Hepatocyte (in vitro differentiated cells): ENCODE results near the gene ENOX1. TPM values are rescaled to one million over a fixed set of nuclear protein-coding genes. Genes with fewer than 3 reads are reported as not detected.

Source experiments
- DNase-seq: peaks from one replicate; pipeline ENCODE4 v3.0.0-alpha.2; 2016; ENCODE audit warnings: low spot score
- H2AFZ ChIP-seq: fragments of 200-600 bp; sonication (generic); 2 replicates; pipeline ENCODE4 v1.6.0; 2016; ENCODE audit warnings: antibody characterized with exemption, mild to moderate bottlenecking
- H3K27ac ChIP-seq: fragments of 200-600 bp; sonication (generic); 2 replicates; pipeline ENCODE4 v1.5.1; 2016; ENCODE audit warnings: mild to moderate bottlenecking
- H3K27me3 ChIP-seq: fragments of 200-600 bp; sonication (generic); 2 replicates; pipeline ENCODE4 v1.6.1; 2016
- H3K36me3 ChIP-seq: fragments of 200-600 bp; sonication (generic); replicated peaks from 2 replicates; pipeline ENCODE4 v1.5.1; 2016; ENCODE audit warnings: low read depth; ENCODE audit not compliant: insufficient read depth
- H3K4me1 ChIP-seq: fragments of 200-600 bp; sonication (generic); 2 replicates; pipeline ENCODE4 v1.5.1; 2016; ENCODE audit warnings: mild to moderate bottlenecking, moderate library complexity; ENCODE audit not compliant: insufficient read depth
- H3K4me2 ChIP-seq: fragments of 200-600 bp; sonication (generic); 2 replicates; pipeline ENCODE4 v1.6.0; 2016
- H3K4me3 ChIP-seq: fragments of 200-600 bp; sonication (generic); 2 replicates; pipeline ENCODE4 v1.5.1; 2016; ENCODE audit warnings: mild to moderate bottlenecking
- H3K79me2 ChIP-seq: fragments of 200-600 bp; sonication (generic); 2 replicates; pipeline ENCODE4 v1.6.0; 2017; ENCODE audit warnings: mild to moderate bottlenecking
- H3K9me2 ChIP-seq: fragments of 200-600 bp; sonication (generic); replicated peaks from 2 replicates; pipeline ENCODE4 v1.6.0; 2017; ENCODE audit warnings: mild to moderate bottlenecking; ENCODE audit not compliant: insufficient read depth
- H3K9me3 ChIP-seq: fragments of 200-600 bp; sonication (generic); 2 replicates; pipeline ENCODE4 v1.5.1; 2016; ENCODE audit warnings: low read depth, mild to moderate bottlenecking
- H4K20me1 ChIP-seq: fragments of 200-600 bp; sonication (generic); 2 replicates; pipeline ENCODE4 v1.6.0; 2016; ENCODE audit warnings: mild to moderate bottlenecking; ENCODE audit not compliant: insufficient read depth, poor library complexity, severe bottlenecking
- CTCF ChIP-seq: fragments of 200-600 bp; sonication (generic); IDR thresholded peaks from 2 replicates; pipeline ENCODE4 v1.5.1; 2016; ENCODE audit warnings: antibody characterized with exemption, mild to moderate bottlenecking; ENCODE audit not compliant: poor library complexity
- EZH2 ChIP-seq: fragments of 200-600 bp; sonication (generic); IDR thresholded peaks from 2 replicates; pipeline ENCODE4 v1.6.1; 2016; ENCODE audit warnings: antibody characterized with exemption, mild to moderate bottlenecking, borderline replicate concordance
- EZH2phosphoT487 ChIP-seq: fragments of 200-600 bp; sonication (generic); IDR thresholded peaks from one replicate; pipeline ENCODE4 v1.6.1; 2018; ENCODE audit warnings: antibody characterized with exemption, mild to moderate bottlenecking, low read depth, moderate library complexity; ENCODE audit not compliant: unreplicated experiment, severe bottlenecking
- WGBS: methylation state at CpG from one replicate; pipeline ENCODE4 v1.1.6; 2016; ENCODE audit warnings: low lambda C conversion rate; ENCODE audit errors: missing lambda C conversion rate; 5-methylcytosine and 5-hydroxymethylcytosine counted together
- polyA plus RNA-seq: library from polyadenylated mRNA; unstranded; fragments of >200 nt; fragmentation: Nextera tagmentation; extraction: Ambion mirVana; gene quantifications from 2 replicates; pipeline ENCODE4 v1.2.1, GENCODE V29; 2016
- total RNA-seq: library from RNA; depleted of rRNA; stranded (reverse); fragments of >200 nt; gene quantifications from 2 replicates; pipeline ENCODE4 v1.2.3, GENCODE V29; 2014

The ENOX1 gene
- total and polyA plus RNA-seq, 2 experiments from 2014 or later = 2.4 to 4.0 TPM

DNA sequence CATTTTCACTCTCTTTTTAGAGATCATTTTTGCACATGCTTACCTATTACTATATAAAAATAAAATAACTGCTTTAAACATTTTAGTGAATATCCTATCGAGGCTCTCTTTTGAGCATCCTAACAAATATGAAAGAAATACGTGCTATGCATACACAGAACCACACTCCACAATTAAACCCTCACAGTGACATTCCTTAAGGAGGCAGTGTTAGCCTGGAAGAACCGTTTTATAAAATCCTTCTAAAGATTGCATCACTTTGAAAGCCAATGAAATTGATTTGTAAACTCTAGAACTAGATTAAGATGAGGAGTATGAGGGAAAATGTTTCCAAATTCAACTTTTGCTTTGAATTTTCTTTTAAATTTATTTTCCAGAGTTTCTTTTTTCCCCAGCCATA, 11.1 kb upstream of the ENOX1 start:
- Histone ChIP-seq H3K4me1 (no peaks in the 10 kb centered on the region), H3K4me3 (no peak overlapping the region), H4K20me1 (no peaks in the 10 kb centered on the region), H3K27me3 (no peaks in the 10 kb centered on the region), H3K9me2 (no peaks in the 10 kb centered on the region), H3K4me2 (no peak overlapping the region), H2AFZ (no peak overlapping the region), H3K27ac (no peak overlapping the region), H3K79me2 (no peaks in the 10 kb centered on the region), H3K9me3 (no peaks in the 10 kb centered on the region), H3K36me3 (no peaks in the 10 kb centered on the region)
- WGBS = 69% methylated on average over 3 of the region's 3 CpGs
- TF ChIP-seq CTCF (no peak), EZH2phosphoT487 (no peak), EZH2 (no peak)
- no peak for DNase-seq

DNA sequence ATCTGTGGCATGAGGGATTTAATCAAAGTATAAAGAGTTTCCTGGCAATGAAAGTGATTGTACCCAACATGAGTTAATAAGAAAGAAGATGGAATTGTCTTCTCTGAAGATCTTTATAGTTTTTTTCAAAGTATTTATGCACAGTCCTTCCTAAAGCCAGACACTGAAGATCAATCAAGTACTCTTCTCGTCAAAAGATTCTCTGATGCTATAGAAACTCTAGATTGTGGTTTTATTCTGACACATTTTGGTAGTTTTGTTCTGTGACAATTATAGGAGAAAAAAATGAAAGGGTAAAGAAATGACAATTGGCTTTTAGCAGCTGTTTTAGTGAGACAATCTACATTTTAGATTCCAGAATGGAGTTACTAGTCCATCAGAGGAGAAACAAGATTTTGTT, 10.4 kb upstream of the ENOX1 start:
- H2AFZ ChIP-seq = no peak overlapping the region
- WGBS = 93% methylated on average over 1 of the region's 1 CpG
- H3K4me2 ChIP-seq = no peak overlapping the region
- H3K36me3 ChIP-seq = no peaks in the 10 kb centered on the region
- H3K4me3 ChIP-seq = no peak overlapping the region
- H3K4me1 ChIP-seq = no peaks in the 10 kb centered on the region
- no peak for DNase-seq
- H3K27ac ChIP-seq = no peak overlapping the region
- no peaks in the 10 kb centered on the region for H3K9me3 ChIP-seq
- H4K20me1 ChIP-seq = no peaks in the 10 kb centered on the region
- no peaks in the 10 kb centered on the region for H3K9me2 ChIP-seq
- H3K27me3 ChIP-seq = no peaks in the 10 kb centered on the region
- TF ChIP-seq CTCF (no peak), EZH2phosphoT487 (no peak), EZH2 (no peak)
- H3K79me2 ChIP-seq = no peaks in the 10 kb centered on the region

DNA sequence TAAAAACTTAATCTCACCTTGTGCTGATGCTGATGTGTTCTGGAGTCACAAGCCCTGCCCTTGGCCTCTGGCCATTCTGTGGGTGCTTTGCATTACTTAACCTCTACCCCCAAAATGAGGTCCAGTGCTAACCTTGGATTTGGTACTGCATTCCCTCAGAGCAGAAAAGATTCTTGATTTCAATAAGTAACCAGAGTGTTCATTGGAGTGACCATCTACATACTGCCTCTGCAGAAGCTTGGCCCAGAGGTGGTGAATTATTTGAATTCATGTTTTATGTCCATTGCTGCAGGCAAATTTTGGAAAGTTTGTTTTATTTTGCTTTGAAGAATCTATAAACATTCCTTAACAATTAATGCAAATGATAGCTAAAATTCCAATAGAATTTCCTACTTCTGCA, 7.6 kb upstream of the ENOX1 start:
- H3K27ac ChIP-seq = no peak overlapping the region
- no peaks in the 10 kb centered on the region for H4K20me1 ChIP-seq
- H3K4me2 ChIP-seq = no peak overlapping the region
- no peaks in the 10 kb centered on the region for H3K9me2 ChIP-seq
- peaks cover 5% of the 10 kb centered on the region for H3K27me3 ChIP-seq
- TF ChIP-seq EZH2phosphoT487 (no peak), EZH2 (no peak), CTCF (no peak)
- H3K36me3 ChIP-seq = no peaks in the 10 kb centered on the region
- no peak overlapping the region for H2AFZ ChIP-seq
- H3K9me3 ChIP-seq = no peaks in the 10 kb centered on the region
- no peak overlapping the region for H3K4me3 ChIP-seq
- no peak for DNase-seq
- H3K79me2 ChIP-seq = no peaks in the 10 kb centered on the region
- H3K4me1 ChIP-seq = no peaks in the 10 kb centered on the region
